Keratinocyte (primary cell): ENCODE measurements around the gene OPHN1. TPM values are rescaled to one million over a fixed set of nuclear protein-coding genes. Genes with fewer than 3 reads are reported as not detected.

ENCODE experiments used
- DNase-seq: peaks from one replicate; pipeline ENCODE4 v3.0.0-alpha.2; 2011; ENCODE audit warnings: low read depth, missing footprints, low spot score
- FAIRE-seq: peaks from 2 replicates; lab custom pipeline; 2011; peaks lifted over from hg19 to GRCh38; lab: Jason Lieb, UNC
- H2AFZ ChIP-seq: 2 replicates; pipeline ENCODE4 v1.6.0; 2012; ENCODE audit warnings: low read length, control low read depth, inconsistent platforms; ENCODE audit not compliant: control insufficient read depth
- H3K27ac ChIP-seq: 2 replicates; pipeline ENCODE4 v1.5.1; 2011; ENCODE audit warnings: low read length; ENCODE audit not compliant: control insufficient read depth, insufficient read depth
- H3K27me3 ChIP-seq: 3 replicates; pipeline ENCODE4 v1.6.0; 2011; ENCODE audit warnings: low read length; ENCODE audit not compliant: control insufficient read depth, insufficient read depth; ENCODE audit errors: extremely low read depth
- H3K36me3 ChIP-seq, 2 experiments: 2 replicates in 1 of 2; 3 replicates in 1 of 2; pipeline ENCODE4 v1.5.1; 2011; ENCODE audit warnings: low read length in 2 of 2, mild to moderate bottlenecking in 1 of 2; ENCODE audit not compliant: control insufficient read depth in 2 of 2, insufficient read depth in 2 of 2; ENCODE audit errors: extremely low read depth in 1 of 2
- H3K4me1 ChIP-seq: 3 replicates; pipeline ENCODE4 v1.5.1; 2011; ENCODE audit warnings: low read length; ENCODE audit not compliant: control insufficient read depth, insufficient read depth; ENCODE audit errors: extremely low read depth
- H3K4me2 ChIP-seq: 3 replicates; pipeline ENCODE4 v1.6.0; 2011; ENCODE audit warnings: low read depth, low read length; ENCODE audit not compliant: control insufficient read depth, insufficient read depth; ENCODE audit errors: extremely low read depth
- H3K4me3 ChIP-seq, 3 experiments: fragments of 200-600 bp in 1 of 3; sonication (generic) in 1 of 3; 2 replicates in 2 of 3; 3 replicates in 1 of 3; pipeline ENCODE4 v1.5.1; 2011 to 2016; ENCODE audit warnings: low read length in 3 of 3, mild to moderate bottlenecking in 3 of 3, control low read depth in 2 of 3, inconsistent platforms in 1 of 3, low read depth in 1 of 3, mixed read lengths in 1 of 3, mixed run types in 1 of 3, moderate library complexity in 1 of 3; ENCODE audit not compliant: control insufficient read depth in 2 of 3, insufficient read depth in 2 of 3; ENCODE audit errors: extremely low read depth in 1 of 3
- H3K79me2 ChIP-seq: 2 replicates; pipeline ENCODE4 v1.6.0; 2012; ENCODE audit warnings: low read length; ENCODE audit not compliant: control insufficient read depth, insufficient read depth
- H3K9ac ChIP-seq: 3 replicates; pipeline ENCODE4 v1.6.0; 2011; ENCODE audit warnings: low read length; ENCODE audit not compliant: control insufficient read depth, insufficient read depth; ENCODE audit errors: extremely low read depth
- H3K9me1 ChIP-seq: 3 replicates; pipeline ENCODE4 v1.6.0; 2011; ENCODE audit warnings: low read length; ENCODE audit not compliant: control insufficient read depth, insufficient read depth; ENCODE audit errors: extremely low read depth
- H3K9me3 ChIP-seq: 2 replicates; pipeline ENCODE4 v1.5.1; 2012; ENCODE audit warnings: low read depth, low read length; ENCODE audit not compliant: control insufficient read depth
- H4K20me1 ChIP-seq: 3 replicates; pipeline ENCODE4 v1.6.0; 2011; ENCODE audit warnings: low read length; ENCODE audit not compliant: control insufficient read depth, insufficient read depth; ENCODE audit errors: extremely low read depth
- CTCF ChIP-seq, 3 experiments: IDR thresholded peaks in 1 of 3; conservative IDR thresholded peaks in 1 of 3; optimal IDR thresholded peaks in 1 of 3; 2 replicates in 2 of 3; 3 replicates in 1 of 3; pipeline versions ENCODE3 to v1.5.1; 2011; ENCODE audit warnings: low read length in 3 of 3, mild to moderate bottlenecking in 3 of 3, moderate library complexity in 2 of 3, control low read depth in 1 of 3, inconsistent platforms in 1 of 3; ENCODE audit not compliant: insufficient read depth in 2 of 3; ENCODE audit errors: extremely low read depth in 1 of 3
- EZH2 ChIP-seq: IDR thresholded peaks from one replicate; pipeline ENCODE4 v1.6.1; 2012; ENCODE audit warnings: inconsistent platforms, mild to moderate bottlenecking, low read length, moderate library complexity
- dilution Hi-C: fragments of 300-500 bp; cut with MboI; formaldehyde crosslinking; loops from one replicate; pipeline ENCODE4 v1.7.0; 2020; ENCODE audit warnings: low sequenced_read_pairs; ENCODE audit not compliant: extremely low pct_ligation_motif_present
- polyA plus RNA-seq, 5 experiments: library from polyadenylated mRNA; depleted of rRNA in 3 of 5; stranded (reverse) in 3 of 5; stranded (forward) in 1 of 5; unstranded in 1 of 5; fragments of >200 nt; gene quantifications; 1 replicate in 1 of 5; 2 replicates in 3 of 5; 3 replicates in 1 of 5; pipeline versions ENCODE4 v1.2.1 to v1.2.3, GENCODE V29; 2011 to 2012; ENCODE audit warnings: missing spikeins in 2 of 5, low read depth in 1 of 5, low replicate concordance in 1 of 5

Gene OPHN1
- polyA plus RNA-seq, 1 donor (not counting 4 experiments of a cell fraction or from before 2014, with no cell fraction given) = 3.1 TPM

GRCh38 chrX:68455151-68455510 is 21.8 kb upstream of the OPHN1 start:
- no peak overlapping the region for H2AFZ ChIP-seq
- no peak overlapping the region for H3K4me2 ChIP-seq
- no peaks in the 10 kb centered on the region for H4K20me1 ChIP-seq
- no peaks in the 10 kb centered on the region for H3K27me3 ChIP-seq
- no peak overlapping the region for H3K4me3 ChIP-seq
- H3K36me3 ChIP-seq = no peaks in the 10 kb centered on the region
- no peaks in the 10 kb centered on the region for H3K9me1 ChIP-seq
- H3K9me3 ChIP-seq = no peaks in the 10 kb centered on the region
- H3K9ac ChIP-seq = no peak overlapping the region
- no peak for DNase-seq
- H3K4me1 ChIP-seq = no peaks in the 10 kb centered on the region
- FAIRE-seq = no peak
- no peak for TF ChIP-seq CTCF (optimal IDR thresholded peaks at IDR 0.05 in 1 of 3, IDR thresholded peaks at IDR 0.05 in 1 of 3, conservative IDR thresholded peaks at IDR 0.05 in 1 of 3; ENCODE audit: extremely low read depth in 1 of 3, insufficient read depth in 2 of 3, low read length in 3 of 3)
- TF ChIP-seq EZH2 = no peak
- H3K79me2 ChIP-seq = no peaks in the 10 kb centered on the region
- dilution Hi-C loops = no loop called here
- H3K27ac ChIP-seq = no peak overlapping the region

GRCh38 chrX:68454476-68455150 is 21.3 kb upstream of the OPHN1 start:
- no peak for DNase-seq
- no peak overlapping the region for H3K4me2 ChIP-seq

More at GRCh38 chrX:68454476-68455150, 21.3 kb upstream of the OPHN1 start:
- H4K20me1 ChIP-seq = no peaks in the 10 kb centered on the region
- no peaks in the 10 kb centered on the region for H3K36me3 ChIP-seq
- no peak overlapping the region for H2AFZ ChIP-seq
- H3K9ac ChIP-seq = no peak overlapping the region
- dilution Hi-C loops = no loop called here
- no peaks in the 10 kb centered on the region for H3K9me1 ChIP-seq
- no peaks in the 10 kb centered on the region for H3K9me3 ChIP-seq
- no peak overlapping the region for H3K27ac ChIP-seq
- no peak for TF ChIP-seq CTCF (optimal IDR thresholded peaks at IDR 0.05 in 1 of 3, IDR thresholded peaks at IDR 0.05 in 1 of 3, conservative IDR thresholded peaks at IDR 0.05 in 1 of 3; ENCODE audit: extremely low read depth in 1 of 3, insufficient read depth in 2 of 3, low read length in 3 of 3)
- no peak for TF ChIP-seq EZH2
- H3K4me3 ChIP-seq = no peak overlapping the region
- no peaks in the 10 kb centered on the region for H3K27me3 ChIP-seq
- FAIRE-seq = no peak
- no peaks in the 10 kb centered on the region for H3K79me2 ChIP-seq
- H3K4me1 ChIP-seq = no peaks in the 10 kb centered on the region
